GM18867 (cell line): ENCODE measurements around the gene FAM117B.
"Not testable (repeated sequence)": the region's sequence is repeated elsewhere in the genome, so short reads cannot be mapped to it uniquely, and the experiment has no call there.

Experiments
- ATAC-seq: cut with Tn5 transposase; IDR thresholded peaks from one replicate; pipeline ENCODE4 v1.9.1; 2021; ENCODE audit warnings: mild to moderate bottlenecking, moderate library complexity; ENCODE audit not compliant: unreplicated experiment

The FAM117B gene

DNA sequence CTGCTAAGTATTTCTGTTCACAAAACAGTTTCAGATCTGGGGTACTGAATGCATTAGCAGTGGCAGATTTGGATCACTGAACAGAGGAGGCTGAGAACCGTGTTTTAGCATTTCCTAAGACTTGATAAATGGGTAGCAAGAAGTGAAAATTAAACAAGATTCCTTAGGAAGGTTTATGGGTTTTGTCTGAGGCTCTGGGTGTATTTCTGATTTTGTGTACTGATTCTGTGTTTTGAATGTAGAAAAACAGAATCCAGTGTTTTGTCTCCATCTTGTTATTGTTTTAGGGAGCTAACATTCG, 1.4 kb downstream of the FAM117B start:
- ATAC-seq: no peak

DNA sequence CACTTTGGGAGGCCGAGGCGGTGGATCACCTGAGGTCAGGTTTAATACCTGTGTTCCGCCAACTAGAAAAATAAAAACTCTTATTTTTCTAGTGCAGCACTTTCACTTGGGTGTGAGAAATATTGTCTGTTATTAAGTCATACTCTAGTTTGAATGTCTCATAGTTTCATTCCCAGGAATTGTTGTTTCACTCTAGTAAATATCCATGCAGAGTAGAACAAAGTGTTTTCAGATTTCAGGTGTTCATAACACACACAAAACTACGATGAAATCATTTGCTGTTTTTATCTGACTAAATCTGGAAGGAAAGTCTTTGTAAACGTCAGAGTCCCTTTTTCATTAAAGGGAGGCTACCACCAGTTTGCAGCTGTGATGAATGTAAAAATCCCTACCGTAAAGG, 4.0 kb downstream of the FAM117B start:
- ATAC-seq: no peak

- ATAC-seq: no peak
These were observed 4.5 kb downstream of the FAM117B start for GRCh38 chr2:202639231-202639630.

DNA sequence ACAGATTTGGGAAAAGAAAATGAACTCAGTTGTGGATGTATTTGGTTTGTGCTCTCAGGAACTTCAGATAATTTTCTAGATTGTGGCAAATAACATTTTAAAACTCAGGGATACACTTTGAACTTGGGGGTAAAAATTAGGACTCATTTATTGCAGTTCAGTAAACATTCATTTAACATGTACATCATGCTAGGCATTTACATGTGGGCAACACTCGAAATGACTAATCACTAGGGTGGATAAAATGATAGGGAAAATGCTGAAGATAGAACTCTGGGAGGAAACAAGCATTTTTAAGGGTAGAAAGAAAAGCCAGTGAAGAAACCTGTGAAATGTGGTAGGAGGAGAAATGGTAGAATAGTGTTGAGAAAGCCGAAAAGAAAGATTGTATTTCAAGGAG, 7.8 kb downstream of the FAM117B start:
- ATAC-seq: no peak

- no peak for ATAC-seq
These were observed 8.5 kb downstream of the FAM117B start for GRCh38 chr2:202643012-202643858.

GRCh38 chr2:202652119-202652518, 17.4 kb downstream of the FAM117B start:
- ATAC-seq: no peak

DNA sequence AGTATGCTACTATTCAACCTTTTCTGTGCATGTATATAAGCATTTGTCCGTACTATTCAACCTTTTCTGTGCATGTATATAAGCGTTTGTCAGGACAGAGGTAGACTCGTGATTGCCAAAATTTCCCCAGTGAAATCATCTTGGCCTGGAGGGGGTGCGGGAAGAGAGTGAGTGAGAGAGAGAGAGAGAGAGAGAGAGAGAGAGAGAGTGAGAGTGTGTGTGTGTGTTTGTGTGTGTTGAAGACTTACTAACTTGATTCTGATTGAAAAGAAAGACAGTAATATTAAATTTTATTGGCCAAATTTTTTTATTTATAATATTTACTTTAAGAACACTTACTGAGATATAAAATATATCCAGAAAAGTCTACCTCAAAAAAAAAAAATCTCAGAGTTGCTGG, 19.1 kb downstream of the FAM117B start:
- no peak for ATAC-seq

DNA sequence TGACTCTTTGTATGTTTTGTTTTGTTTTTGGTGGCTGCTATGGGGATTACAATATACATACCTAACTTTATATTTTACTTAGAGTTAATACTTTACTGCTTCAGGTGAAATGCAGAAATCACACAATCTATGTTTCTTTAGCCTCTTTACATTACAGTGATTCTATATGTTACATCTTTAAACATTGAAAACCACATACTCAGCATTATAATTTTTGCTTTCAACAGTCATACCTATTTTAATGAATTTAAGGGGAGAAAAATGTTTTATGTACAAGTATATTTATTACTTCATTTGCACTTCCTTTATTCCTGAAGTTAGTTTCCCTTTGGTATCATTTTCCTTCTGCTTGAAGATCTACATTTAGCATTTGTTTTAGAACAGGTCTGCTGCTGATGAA, 23.1 kb downstream of the FAM117B start:
- ATAC-seq: no peak

GRCh38 chr2:202660796-202661195, 26.0 kb downstream of the FAM117B start:
- ATAC-seq: no peak

DNA sequence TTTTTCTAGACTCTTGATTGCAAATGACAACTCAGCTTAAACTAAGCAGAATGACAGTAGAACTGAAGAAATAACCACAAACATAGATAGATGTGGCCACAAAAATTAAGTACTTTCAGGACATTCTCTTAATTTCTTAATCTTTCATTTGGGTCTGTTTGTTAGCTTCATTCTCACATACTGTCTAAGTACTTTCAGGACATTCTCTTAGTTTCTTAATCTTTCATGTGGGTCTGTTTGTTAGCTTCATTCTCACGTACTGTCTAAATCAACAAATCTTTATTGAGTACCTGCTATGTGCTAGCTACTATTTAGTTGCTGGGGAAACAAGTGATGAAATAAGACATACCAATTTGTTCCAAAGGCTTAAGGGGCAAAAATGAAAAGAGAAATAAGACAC, 35.1 kb downstream of the FAM117B start:
- no peak for ATAC-seq

- ATAC-seq: no peak
These were observed 36.7 kb downstream of the FAM117B start for GRCh38 chr2:202671317-202672035.

- ATAC-seq: not testable (repeated sequence)
These were observed 40.3 kb downstream of the FAM117B start for GRCh38 chr2:202675097-202675496.

DNA sequence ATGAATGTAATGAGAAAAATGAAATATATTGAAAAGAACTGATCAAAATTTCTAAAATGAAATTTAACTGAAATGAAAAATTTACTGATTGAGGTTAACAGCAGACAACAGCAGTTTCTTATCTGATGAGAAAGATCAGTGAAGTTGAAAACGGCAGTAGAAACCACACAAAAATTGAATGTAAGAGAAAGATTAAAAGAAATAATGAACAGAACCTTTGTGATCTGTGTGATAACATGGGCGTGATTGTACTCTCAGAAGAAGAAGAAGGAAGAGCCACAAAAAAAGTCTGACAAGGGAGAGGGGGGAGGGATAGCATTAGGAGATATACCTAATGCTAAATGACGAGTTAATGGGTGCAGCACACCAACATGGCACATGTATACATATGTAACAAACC, 45.2 kb downstream of the FAM117B start:
- ATAC-seq: no peak

- no peak for ATAC-seq
These were observed 45.7 kb downstream of the FAM117B start for GRCh38 chr2:202680512-202680911.

GRCh38 chr2:202681688-202682205, 47.0 kb downstream of the FAM117B start:
- no peak for ATAC-seq

DNA sequence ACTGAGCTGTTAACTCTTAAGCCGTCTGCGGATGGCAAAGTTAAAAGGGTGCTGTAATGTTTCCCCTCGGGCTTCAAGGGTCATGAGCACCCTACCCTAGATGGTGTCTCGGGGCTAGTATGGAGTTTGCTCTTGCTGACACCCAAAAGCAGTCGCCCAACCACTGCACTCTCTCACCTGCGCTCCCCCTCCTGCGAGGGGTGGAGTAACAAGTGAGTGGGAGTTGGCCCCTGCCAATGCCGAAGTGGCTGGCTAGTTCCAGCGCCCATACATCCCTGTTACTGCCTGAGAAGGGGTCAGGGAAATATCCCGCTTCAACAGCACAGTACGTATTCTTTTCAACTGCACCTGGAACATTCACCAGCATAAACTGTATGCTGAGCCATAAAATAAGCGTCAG, 47.5 kb downstream of the FAM117B start:
- no peak for ATAC-seq

DNA sequence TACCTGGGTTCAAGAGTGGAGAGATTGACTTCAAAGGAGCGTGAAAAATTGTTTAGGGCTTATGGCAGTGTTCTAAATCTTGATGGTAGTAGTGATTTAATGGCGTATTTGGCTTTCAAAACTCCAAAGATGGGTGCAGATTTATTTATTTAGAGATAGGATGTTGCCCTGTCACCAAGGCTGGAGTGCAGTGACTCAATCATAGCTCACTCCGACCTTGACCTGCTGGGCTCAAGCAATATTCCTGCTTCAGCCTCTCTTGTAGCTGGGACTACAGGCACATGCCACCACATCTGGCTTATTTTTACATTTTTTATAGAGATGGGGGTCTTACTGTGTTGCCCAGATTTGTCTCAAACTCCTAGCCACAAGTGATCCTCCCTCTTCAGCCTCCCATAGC, 52.5 kb downstream of the FAM117B start:
- ATAC-seq: no peak

GRCh38 chr2:202689459-202689858, 54.7 kb downstream of the FAM117B start:
- ATAC-seq: no peak

GRCh38 chr2:202689898-202690297, 55.1 kb downstream of the FAM117B start:
- no peak for ATAC-seq

- no peak for ATAC-seq
These were observed 55.6 kb downstream of the FAM117B start for GRCh38 chr2:202690321-202690900.

- no peak for ATAC-seq
These were observed 58.7 kb downstream of the FAM117B start for GRCh38 chr2:202693503-202693902.

GRCh38 chr2:202695166-202695565, 60.4 kb downstream of the FAM117B start:
- no peak for ATAC-seq
